ENCODE data around the gene SPPL3. TPM values are rescaled to one million over a fixed set of nuclear protein-coding genes. Genes with fewer than 3 reads are reported as not detected.

Gene SPPL3
- total RNA-seq, 6 experiments from 2014 or later = 35.3 to 59.1 (median 47.1) TPM

DNA sequence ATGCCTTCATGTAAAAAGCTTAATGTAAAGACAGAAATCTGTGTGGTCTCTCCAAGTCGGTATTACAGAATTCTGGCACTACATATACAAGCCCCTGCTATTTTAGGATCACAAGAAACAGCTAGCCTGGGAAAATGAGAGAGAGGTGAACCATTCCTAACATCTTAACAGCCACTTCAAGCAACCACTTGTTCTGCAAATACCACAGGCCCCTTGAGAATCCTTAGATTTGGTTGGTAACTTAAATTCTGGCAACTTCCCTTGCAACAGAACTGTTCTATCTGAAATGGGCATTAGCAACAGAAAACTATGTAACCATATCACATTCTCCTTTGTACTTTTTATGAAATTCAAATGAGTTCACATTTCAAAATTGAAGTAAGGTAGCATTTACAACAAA is 68.5 kb downstream of the SPPL3 start:
- Mint-ChIP-seq H3K9me3 (no peaks in the 10 kb centered on the region), H3K4me1 (ENCODE audit: low read depth) (peaks cover 37% of the 10 kb centered on the region), H3K36me3 (ENCODE audit: low read depth) (no peaks in the 10 kb centered on the region), H3K4me3 (no peak overlapping the region), H3K27ac (no peak overlapping the region), H3K27me3 (ENCODE audit: insufficient read depth) (no peaks in the 10 kb centered on the region)
- no peak for TF ChIP-seq CTCF (IDR thresholded peaks at IDR 0.05)
- DNase-seq = no peak

- peaks cover 38% of the 10 kb centered on the region for H3K4me1 Mint-ChIP-seq (ENCODE audit: low read depth)
- no peak overlapping the region for H3K4me3 Mint-ChIP-seq
- TF ChIP-seq CTCF (IDR thresholded peaks at IDR 0.05) = no peak
- no peaks in the 10 kb centered on the region for H3K36me3 Mint-ChIP-seq (ENCODE audit: low read depth)
- no peaks in the 10 kb centered on the region for H3K9me3 Mint-ChIP-seq
- H3K27ac Mint-ChIP-seq = no peak overlapping the region
- H3K27me3 Mint-ChIP-seq (ENCODE audit: insufficient read depth) = no peaks in the 10 kb centered on the region
- no peak for DNase-seq
These were observed 68.9 kb downstream of the SPPL3 start for GRCh38 chr12:120835304-120835612.

- TF ChIP-seq CTCF (IDR thresholded peaks at IDR 0.05) = no peak
- H3K27ac Mint-ChIP-seq = no peak overlapping the region
- peaks cover 38% of the 10 kb centered on the region for H3K4me1 Mint-ChIP-seq (ENCODE audit: low read depth)
- H3K27me3 Mint-ChIP-seq (ENCODE audit: insufficient read depth) = no peaks in the 10 kb centered on the region
- H3K36me3 Mint-ChIP-seq (ENCODE audit: low read depth) = no peaks in the 10 kb centered on the region
- H3K4me3 Mint-ChIP-seq = no peak overlapping the region
- no peak for DNase-seq
- H3K9me3 Mint-ChIP-seq = no peaks in the 10 kb centered on the region
These were observed 69.5 kb downstream of the SPPL3 start for GRCh38 chr12:120834489-120835303.

DNA sequence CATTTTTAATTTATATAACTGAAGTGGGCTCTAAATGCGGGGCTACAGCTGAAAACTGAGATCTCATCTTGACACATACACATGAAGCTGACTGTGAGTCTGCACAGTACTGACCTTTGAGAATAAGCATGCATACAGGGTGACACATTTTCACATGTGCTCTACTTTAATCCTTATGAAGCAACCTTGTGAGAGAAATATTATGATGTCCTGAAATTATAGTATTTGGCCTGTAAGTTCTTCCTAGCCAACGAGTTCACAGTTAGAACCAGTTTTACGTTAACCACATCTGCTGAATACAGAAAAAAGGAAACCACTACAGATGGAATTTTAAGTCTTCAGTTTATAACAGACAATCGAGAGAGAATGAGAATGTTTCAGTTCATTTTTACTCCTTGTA is 70.3 kb downstream of the SPPL3 start:
- Mint-ChIP-seq H3K4me1 (ENCODE audit: low read depth) (peaks cover 38% of the 10 kb centered on the region), H3K4me3 (no peak overlapping the region), H3K36me3 (ENCODE audit: low read depth) (no peaks in the 10 kb centered on the region), H3K27me3 (ENCODE audit: insufficient read depth) (no peaks in the 10 kb centered on the region), H3K9me3 (no peaks in the 10 kb centered on the region), H3K27ac (no peak overlapping the region)
- DNase-seq = peak; percentile 25
- no peak for TF ChIP-seq CTCF (IDR thresholded peaks at IDR 0.05)

GRCh38 chr12:120832737-120833136 is 71.4 kb downstream of the SPPL3 start:
- H3K4me3 Mint-ChIP-seq = no peak overlapping the region
- TF ChIP-seq CTCF (IDR thresholded peaks at IDR 0.05) = no peak
- H3K27ac Mint-ChIP-seq = no peak overlapping the region
- DNase-seq = no peak
- H3K9me3 Mint-ChIP-seq = no peaks in the 10 kb centered on the region
- no peaks in the 10 kb centered on the region for H3K27me3 Mint-ChIP-seq (ENCODE audit: insufficient read depth)
- H3K4me1 Mint-ChIP-seq (ENCODE audit: low read depth) = peaks cover 38% of the 10 kb centered on the region
- H3K36me3 Mint-ChIP-seq (ENCODE audit: low read depth) = no peaks in the 10 kb centered on the region
